HCT116 (cell line): ENCODE results near the gene FADS1. TPM values are rescaled to one million over a fixed set of nuclear protein-coding genes. Genes with fewer than 3 reads are reported as not detected.

Source experiments
- ATAC-seq: fragments of 200-7000 bp; cut with Tn5 transposase; 2 replicates; pipeline ENCODE4 v1.9.1; 2020; ENCODE audit warnings: mild to moderate bottlenecking, moderate library complexity
- BruUV-seq: library from RNA; stranded (reverse); fragments of 400-500 nt; replicated peaks from 2 replicates; lab custom pipeline; 2021; lab: Mats Ljungman, UMichigan
- CTCF ChIA-PET: fragments of 300-600 bp; sonication (Branson Sonifier 250); formaldehyde crosslinking; loops from one replicate; lab custom pipeline; 2021; ENCODE audit warnings: antibody characterized with exemption; lab: Charles Lee
- POLR2A ChIA-PET: fragments of 300-600, 350-600 bp; sonication (Branson Sonifier 250); formaldehyde crosslinking; loops from one replicate; lab custom pipeline; 2021; ENCODE audit warnings: antibody characterized with exemption; lab: Charles Lee
- RAD21 ChIA-PET, 2 experiments: fragments of 300-600 bp; sonication (Branson Sonifier 250); formaldehyde crosslinking; loops; one replicate each; lab custom pipeline; 2023; ENCODE audit warnings: low total read pairs in 2 of 2; ENCODE audit not compliant: uncharacterized antibody in 2 of 2, unreplicated experiment in 2 of 2, low non-redundant PET in 1 of 2; lab: Charles Lee
- DNase-seq: peaks from one replicate; pipeline ENCODE4 v3.0.0-alpha.2; 2010; ENCODE audit warnings: low read depth, low spot score
- H2AFZ ChIP-seq: fragments of 200-600 bp; shearing (Covaris generic), sonication (generic); 2 replicates; pipeline ENCODE4 v1.6.1; 2017; ENCODE audit warnings: low read depth, mixed run types, mixed read lengths, antibody characterized with exemption, low read length; ENCODE audit not compliant: poor library complexity, severe bottlenecking
- H3K27ac ChIP-seq: 2 replicates; pipeline ENCODE4 v1.5.1; 2012; ENCODE audit warnings: low read depth, low read length
- H3K27me3 ChIP-seq: fragments of 200-600 bp; sonication (generic); 2 replicates; pipeline ENCODE4 v1.6.1; 2016; ENCODE audit warnings: mixed run types, low read length, mixed read lengths; ENCODE audit not compliant: insufficient read depth
- H3K36me3 ChIP-seq, 2 experiments: fragments of 200-500 bp in 1 of 2; fragments of 200-600 bp in 1 of 2; sonication (Bioruptor generic) in 1 of 2; sonication (generic) in 1 of 2; 2 replicates each; pipeline versions ENCODE4 v1.5.1 to v1.6.1; 2014 to 2016; ENCODE audit warnings: low read length in 2 of 2, inconsistent platforms in 1 of 2, mixed read lengths in 1 of 2, mixed run types in 1 of 2; ENCODE audit not compliant: insufficient read depth in 2 of 2, control insufficient read depth in 1 of 2
- H3K4me1 ChIP-seq, 2 experiments: fragments of 200-600 bp in 1 of 2; sonication (generic) in 1 of 2; 2 replicates each; pipeline versions ENCODE4 v1.5.1 to v1.6.1; 2012 to 2017; ENCODE audit warnings: low read length in 2 of 2, inconsistent platforms in 1 of 2, mild to moderate bottlenecking in 1 of 2, mixed read lengths in 1 of 2, mixed run types in 1 of 2, moderate library complexity in 1 of 2; ENCODE audit not compliant: insufficient read depth in 2 of 2, control insufficient read depth in 1 of 2
- H3K4me2 ChIP-seq: fragments of 200-600 bp; sonication (generic); 2 replicates; pipeline ENCODE4 v1.6.1; 2017; ENCODE audit warnings: mixed run types, low read length, mixed read lengths
- H3K4me3 ChIP-seq, 2 experiments: fragments of 200-600 bp in 1 of 2; sonication (generic) in 1 of 2; replicated peaks in 1 of 2; 2 replicates each; pipeline ENCODE4 v1.5.1; 2011 to 2016; ENCODE audit warnings: low read length in 2 of 2, control low read depth in 1 of 2, low read depth in 1 of 2, mild to moderate bottlenecking in 1 of 2, mixed read lengths in 1 of 2, mixed run types in 1 of 2
- H3K79me2 ChIP-seq: fragments of 200-600 bp; sonication (generic); 2 replicates; pipeline ENCODE4 v1.6.1; 2017; ENCODE audit warnings: mild to moderate bottlenecking, mixed run types, low read length, moderate library complexity, mixed read lengths; ENCODE audit not compliant: insufficient read depth
- H3K9ac ChIP-seq: fragments of 200-600 bp; sonication (generic); 2 replicates; pipeline ENCODE4 v1.6.1; 2016; ENCODE audit warnings: low read length, mixed read lengths
- H3K9me2 ChIP-seq: fragments of 200-600 bp; sonication (generic), shearing (Covaris generic); 2 replicates; pipeline ENCODE4 v1.6.1; 2017; ENCODE audit warnings: mixed run types, mild to moderate bottlenecking, moderate library complexity; ENCODE audit not compliant: insufficient read depth
- H3K9me3 ChIP-seq, 2 experiments: fragments of 200-500 bp in 1 of 2; fragments of 200-600 bp in 1 of 2; sonication (Bioruptor generic) in 1 of 2; sonication (generic) in 1 of 2; 2 replicates each; pipeline ENCODE4 v1.6.1; 2014 to 2017; ENCODE audit warnings: low read length in 2 of 2, mixed read lengths in 2 of 2, inconsistent platforms in 1 of 2, low read depth in 1 of 2, mild to moderate bottlenecking in 1 of 2, mixed run types in 1 of 2, moderate library complexity in 1 of 2; ENCODE audit not compliant: control insufficient read depth in 1 of 2, insufficient read depth in 1 of 2
- H4K20me1 ChIP-seq: fragments of 200-600 bp; sonication (generic), shearing (Covaris generic); 2 replicates; pipeline ENCODE4 v1.6.1; 2017; ENCODE audit warnings: mixed run types, mild to moderate bottlenecking, moderate library complexity; ENCODE audit not compliant: insufficient read depth
- CBX3 ChIP-seq: IDR thresholded peaks from 2 replicates; pipeline ENCODE4 v1.6.1; 2012; ENCODE audit warnings: low read depth
- CEBPB ChIP-seq: IDR thresholded peaks from 2 replicates; pipeline ENCODE4 v1.6.1; 2012; ENCODE audit warnings: low read depth
- CTCF ChIP-seq, 3 experiments: fragments of 200-600 bp in 1 of 3; sonication (generic) in 1 of 3; IDR thresholded peaks in 2 of 3; conservative IDR thresholded peaks in 1 of 3; 2 replicates each; pipeline ENCODE4 v1.5.1; 2012 to 2017; ENCODE audit warnings: low read depth in 2 of 3, low read length in 2 of 3, antibody characterized with exemption in 1 of 3, borderline replicate concordance in 1 of 3, control low read depth in 1 of 3, mild to moderate bottlenecking in 1 of 3, mixed read lengths in 1 of 3, mixed run types in 1 of 3, moderate library complexity in 1 of 3; ENCODE audit not compliant: insufficient read depth in 1 of 3
- ELF1 ChIP-seq: IDR thresholded peaks from 2 replicates; pipeline ENCODE4 v1.6.1; 2012; ENCODE audit warnings: low read depth, borderline replicate concordance
- EZH2 ChIP-seq: fragments of 200-600 bp; sonication (generic); IDR thresholded peaks from 2 replicates; pipeline ENCODE4 v1.6.1; 2017; ENCODE audit warnings: antibody characterized with exemption, mixed run types
- EZH2phosphoT487 ChIP-seq: fragments of 200-600 bp; IDR thresholded peaks from 2 replicates; pipeline ENCODE4 v1.6.1; 2018; ENCODE audit warnings: antibody characterized with exemption, borderline replicate concordance
- POLR2A ChIP-seq: IDR thresholded peaks from 2 replicates; pipeline ENCODE4 v1.7.0; 2011; ENCODE audit warnings: borderline replicate concordance; ENCODE audit not compliant: insufficient read depth, insufficient read length; ENCODE audit errors: extremely low read depth
- POLR2AphosphoS5 ChIP-seq: IDR thresholded peaks from 2 replicates; pipeline ENCODE4 v1.6.1; 2011; ENCODE audit warnings: mild to moderate bottlenecking, low read depth, low read length, moderate library complexity
- SIN3A ChIP-seq: IDR thresholded peaks from 2 replicates; pipeline ENCODE4 v1.6.1; 2012; ENCODE audit warnings: low read depth
- SP1 ChIP-seq: IDR thresholded peaks from 2 replicates; pipeline ENCODE4 v1.6.1; 2012; ENCODE audit warnings: low read depth
- SRF ChIP-seq: IDR thresholded peaks from 2 replicates; pipeline ENCODE4 v1.6.1; 2012; ENCODE audit warnings: low read depth
- TCF7L2 ChIP-seq: IDR thresholded peaks from 2 replicates; pipeline ENCODE4 v1.7.0; 2011; ENCODE audit warnings: borderline replicate concordance, inconsistent platforms; ENCODE audit not compliant: insufficient read depth, insufficient read length; ENCODE audit errors: extremely low read depth
- ZBTB33 ChIP-seq: IDR thresholded peaks from 2 replicates; pipeline ENCODE4 v1.6.1; 2011; ENCODE audit warnings: mild to moderate bottlenecking, low read length, moderate library complexity; ENCODE audit not compliant: insufficient replicate concordance; ENCODE audit errors: extremely low read depth
- ZFX ChIP-seq: fragments of 450-650 bp; IDR thresholded peaks from 2 replicates; pipeline ENCODE4 v1.6.1; 2017
- ZNF274 ChIP-seq: fragments of 200-500 bp; sonication (Bioruptor generic); IDR thresholded peaks from 2 replicates; pipeline ENCODE4 v1.6.1; 2014; ENCODE audit warnings: mild to moderate bottlenecking, low read depth, low read length, inconsistent platforms
- intact Hi-C: fragments of 100-400 bp; cut with micrococcal nuclease; formaldehyde crosslinking; loops from 2 replicates; pipeline ENCODE4 v1.10.0; 2022
- total RNA-seq: library from RNA; stranded (reverse); gene quantifications from one replicate; pipeline ENCODE4 v1.2.1, GENCODE V29; 2021; ENCODE audit not compliant: unreplicated experiment
- TF ChIP-seq, protein P1 (sequence below): IDR thresholded peaks from 2 replicates; pipeline ENCODE4 v1.6.1; 2012
- TF ChIP-seq, protein P2 (sequence below): IDR thresholded peaks from 2 replicates; pipeline ENCODE4 v1.6.1; 2012; ENCODE audit warnings: low read depth
- TF ChIP-seq, protein P3 (sequence below): IDR thresholded peaks from 2 replicates; pipeline ENCODE4 v1.6.1; 2012

FADS1 gene
- total RNA-seq, 1 experiment from 2014 or later, result 56.6 TPM

DNA sequence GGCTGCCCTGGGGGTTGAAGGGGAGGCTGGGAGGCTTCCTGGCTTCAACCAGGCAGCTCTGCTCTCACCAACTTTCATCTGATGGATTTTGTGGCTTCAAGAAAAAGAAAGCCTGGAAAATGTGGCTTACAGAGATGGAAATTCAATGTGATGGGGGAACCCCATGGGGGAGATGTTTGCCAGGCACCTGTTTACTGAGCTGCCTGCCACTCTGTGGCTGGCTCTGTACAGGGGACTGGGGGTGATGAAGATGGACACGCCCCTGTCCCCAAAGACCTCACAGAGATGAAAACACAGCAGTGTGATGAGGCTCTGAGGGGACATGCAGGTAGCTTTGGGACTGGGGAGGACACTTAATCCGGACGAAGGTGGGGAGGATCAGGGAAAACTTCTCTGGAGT is 34.5 kb downstream of the FADS1 start:
- H3K27me3 ChIP-seq, result no peaks in the 10 kb centered on the region
- H3K9me3 ChIP-seq, result no peaks in the 10 kb centered on the region
- CTCF ChIA-PET, result interaction anchor here (0.5 kb wide), 1 partner anchor 17 kb away, joined by 3 read pairs; no protein-coding TSS in a partner anchor
- no peak overlapping the region for H2AFZ ChIP-seq
- peaks cover 9 to 28% of the 10 kb centered on the region in 2 experiments; a peak in 3 of 4 replicates for H3K36me3 ChIP-seq
- ATAC-seq, result no peak
- no peak overlapping the region for H3K27ac ChIP-seq
- no peaks in the 10 kb centered on the region for H3K79me2 ChIP-seq
- H3K4me2 ChIP-seq, result no peak overlapping the region
- DNase-seq, result no peak
- H3K4me1 ChIP-seq, result no peaks in the 10 kb centered on the region
- intact Hi-C loops, result no loop called here
- no peak overlapping the region for H3K4me3 ChIP-seq
- POLR2A ChIA-PET, result interaction anchor here (1.1 kb wide), 1 partner anchor 9 kb away, joined by 3 read pairs; no protein-coding TSS in a partner anchor
- no TSS peak for BruUV-seq
- H3K9ac ChIP-seq, result no peak overlapping the region
- TF ChIP-seq ZBTB33 (no peak), SRF (no peak), CBX3 (no peak), ZFX (no peak), ZNF274 (no peak), EZH2phosphoT487 (no peak), TCF7L2 (no peak), SP1 (no peak), EZH2 (no peak), CTCF (IDR thresholded peaks at IDR 0.05 in 2 of 3, conservative IDR thresholded peaks at IDR 0.05 in 1 of 3; ENCODE audit: borderline replicate concordance in 1 of 3, insufficient read depth in 1 of 3, low read depth in 2 of 3, low read length in 2 of 3) (no peak), SIN3A (no peak), POLR2A (no peak), CEBPB (no peak), POLR2AphosphoS5 (no peak), ELF1 (no peak)
- TF ChIP-seq, protein P1, sequence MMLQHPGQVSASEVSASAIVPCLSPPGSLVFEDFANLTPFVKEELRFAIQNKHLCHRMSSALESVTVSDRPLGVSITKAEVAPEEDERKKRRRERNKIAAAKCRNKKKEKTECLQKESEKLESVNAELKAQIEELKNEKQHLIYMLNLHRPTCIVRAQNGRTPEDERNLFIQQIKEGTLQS, result no peak
- TF ChIP-seq, protein P2, sequence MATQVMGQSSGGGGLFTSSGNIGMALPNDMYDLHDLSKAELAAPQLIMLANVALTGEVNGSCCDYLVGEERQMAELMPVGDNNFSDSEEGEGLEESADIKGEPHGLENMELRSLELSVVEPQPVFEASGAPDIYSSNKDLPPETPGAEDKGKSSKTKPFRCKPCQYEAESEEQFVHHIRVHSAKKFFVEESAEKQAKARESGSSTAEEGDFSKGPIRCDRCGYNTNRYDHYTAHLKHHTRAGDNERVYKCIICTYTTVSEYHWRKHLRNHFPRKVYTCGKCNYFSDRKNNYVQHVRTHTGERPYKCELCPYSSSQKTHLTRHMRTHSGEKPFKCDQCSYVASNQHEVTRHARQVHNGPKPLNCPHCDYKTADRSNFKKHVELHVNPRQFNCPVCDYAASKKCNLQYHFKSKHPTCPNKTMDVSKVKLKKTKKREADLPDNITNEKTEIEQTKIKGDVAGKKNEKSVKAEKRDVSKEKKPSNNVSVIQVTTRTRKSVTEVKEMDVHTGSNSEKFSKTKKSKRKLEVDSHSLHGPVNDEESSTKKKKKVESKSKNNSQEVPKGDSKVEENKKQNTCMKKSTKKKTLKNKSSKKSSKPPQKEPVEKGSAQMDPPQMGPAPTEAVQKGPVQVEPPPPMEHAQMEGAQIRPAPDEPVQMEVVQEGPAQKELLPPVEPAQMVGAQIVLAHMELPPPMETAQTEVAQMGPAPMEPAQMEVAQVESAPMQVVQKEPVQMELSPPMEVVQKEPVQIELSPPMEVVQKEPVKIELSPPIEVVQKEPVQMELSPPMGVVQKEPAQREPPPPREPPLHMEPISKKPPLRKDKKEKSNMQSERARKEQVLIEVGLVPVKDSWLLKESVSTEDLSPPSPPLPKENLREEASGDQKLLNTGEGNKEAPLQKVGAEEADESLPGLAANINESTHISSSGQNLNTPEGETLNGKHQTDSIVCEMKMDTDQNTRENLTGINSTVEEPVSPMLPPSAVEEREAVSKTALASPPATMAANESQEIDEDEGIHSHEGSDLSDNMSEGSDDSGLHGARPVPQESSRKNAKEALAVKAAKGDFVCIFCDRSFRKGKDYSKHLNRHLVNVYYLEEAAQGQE, result no peak
- TF ChIP-seq, protein P3, sequence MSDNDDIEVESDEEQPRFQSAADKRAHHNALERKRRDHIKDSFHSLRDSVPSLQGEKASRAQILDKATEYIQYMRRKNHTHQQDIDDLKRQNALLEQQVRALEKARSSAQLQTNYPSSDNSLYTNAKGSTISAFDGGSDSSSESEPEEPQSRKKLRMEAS, result no peak
- RAD21 ChIA-PET, result no interaction called here
- H4K20me1 ChIP-seq, result no peaks in the 10 kb centered on the region
- no peaks in the 10 kb centered on the region for H3K9me2 ChIP-seq
